Measurements from ENCODE around the gene ANKRD10. TPM values are rescaled to one million over a fixed set of nuclear protein-coding genes. Genes with fewer than 3 reads are reported as not detected.

ANKRD10 gene
- total and polyA plus RNA-seq, 2 experiments from 2014 or later, result 250 to 277 TPM

GRCh38 chr13:110953833-110954532 is 39.1 kb upstream of the ANKRD10 start:
- no peaks in the 10 kb centered on the region for H3K9me2 ChIP-seq (ENCODE audit: insufficient read depth)
- Mint-ChIP-seq H3K27me3 (ENCODE audit: insufficient read depth, low read depth, poor library complexity) (no peaks in the 10 kb centered on the region), H3K4me3 (no peak overlapping the region), H3K4me1 (no peaks in the 10 kb centered on the region; the same call in 2 of the 3 replicates), H3K27ac (no peak overlapping the region), H3K36me3 (ENCODE audit: low read depth) (no peaks in the 10 kb centered on the region), H3K9me3 (peaks cover 2% of the 10 kb centered on the region; the same call in 2 of the 3 replicates)
- H3K27me3 ChIP-seq (ENCODE audit: insufficient read depth), result no peaks in the 10 kb centered on the region
- no peak for TF ChIP-seq JUNB (IDR thresholded peaks at IDR 0.05; ENCODE audit: unreplicated experiment)
- TF ChIP-seq CREB1 (CRISPR knock-in tag; IDR thresholded peaks at IDR 0.05; ENCODE audit: low read depth), result no peak
- TF ChIP-seq EZH2phosphoT487 (IDR thresholded peaks at IDR 0.05; ENCODE audit: unreplicated experiment), result no peak
- no peak for TF ChIP-seq ZNF331 (CRISPR knock-in tag; IDR thresholded peaks at IDR 0.05; ENCODE audit: low read depth)
- no peak for TF ChIP-seq ZNF114 (CRISPR knock-in tag; IDR thresholded peaks at IDR 0.05)
- TF ChIP-seq STAT1 (IDR thresholded peaks at IDR 0.05; ENCODE audit: unreplicated experiment), result no peak
- no peak for TF ChIP-seq REST (IDR thresholded peaks at IDR 0.05; ENCODE audit: unreplicated experiment)
- TF ChIP-seq ZNF462 (CRISPR knock-in tag; IDR thresholded peaks at IDR 0.05), result no peak
- TF ChIP-seq ETS1 (IDR thresholded peaks at IDR 0.05), result no peak
- TF ChIP-seq EZH2 (IDR thresholded peaks at IDR 0.05; ENCODE audit: low read depth, unreplicated experiment), result no peak
- no peak for TF ChIP-seq CTCF (conservative IDR thresholded peaks at IDR 0.05; ENCODE audit: low read depth in 2 of 2)
- no peak overlapping the region for H3K4me3 ChIP-seq
- ATAC-seq, result no peak
- DNase-seq (ENCODE audit: low spot score), result no peak
- H4K20me1 ChIP-seq (replicated peaks; ENCODE audit: insufficient read depth), result no peaks in the 10 kb centered on the region
- no peak overlapping the region for H3K4me2 ChIP-seq
- H3K36me3 ChIP-seq (ENCODE audit: insufficient read depth), result no peaks in the 10 kb centered on the region
- no peak overlapping the region for H2AFZ ChIP-seq
- H3K4me1 ChIP-seq (ENCODE audit: insufficient read depth), result no peaks in the 10 kb centered on the region
- no peak overlapping the region for H3K27ac ChIP-seq (ENCODE audit: low read depth)
- no peaks in the 10 kb centered on the region for H3F3A ChIP-seq (replicated peaks; ENCODE audit: low read depth)
- H3K79me2 ChIP-seq (replicated peaks; ENCODE audit: insufficient read depth), result no peaks in the 10 kb centered on the region
